Measurements from ENCODE around the gene SPATS2. TPM values are rescaled to one million over a fixed set of nuclear protein-coding genes. Genes with fewer than 3 reads are reported as not detected.
"Not testable (repeated sequence)": the region's sequence is repeated elsewhere in the genome, so short reads cannot be mapped to it uniquely, and the experiment has no call there.

The SPATS2 gene
- total RNA-seq, 2 experiments from 2014 or later = 9.7 to 12.9 TPM

- POLR2A ChIA-PET = no interaction called here
- no peaks in the 10 kb centered on the region for H3K36me3 Mint-ChIP-seq
Observed at GRCh38 chr12:49414364-49414763, 47.1 kb downstream of the SPATS2 start.

GRCh38 chr12:49415521-49415970 is 48.3 kb downstream of the SPATS2 start:
- Mint-ChIP-seq H3K36me3 (no peaks in the 10 kb centered on the region), H3K9me3 (no peaks in the 10 kb centered on the region), H3K27ac (no peak overlapping the region), H3K4me1 (ENCODE audit: low read depth) (no peaks in the 10 kb centered on the region), H3K27me3 (no peaks in the 10 kb centered on the region), H3K4me3 (no peak overlapping the region)
- intact Hi-C loops (cut with micrococcal nuclease) = no loop called here
- ChIA-PET CTCF (interaction anchor here (1.6 kb wide), 1 partner anchor 57 kb away, joined by 4 read pairs; no protein-coding TSS in a partner anchor), POLR2A (no interaction called here)
- DNase-seq = no peak

More at GRCh38 chr12:49414364-49414763, 47.1 kb downstream of the SPATS2 start:
- CTCF ChIA-PET = interaction anchor here (1.0 kb wide), 1 partner anchor 125 kb away, joined by 3 read pairs; no protein-coding TSS in a partner anchor
- H3K4me1 Mint-ChIP-seq (ENCODE audit: low read depth) = no peaks in the 10 kb centered on the region
- H3K9me3 Mint-ChIP-seq = no peaks in the 10 kb centered on the region
- no peak overlapping the region for H3K4me3 Mint-ChIP-seq
- H3K27me3 Mint-ChIP-seq = no peaks in the 10 kb centered on the region
- H3K27ac Mint-ChIP-seq = no peak overlapping the region
- intact Hi-C loops (cut with micrococcal nuclease) = no loop called here
- DNase-seq = no peak

GRCh38 chr12:49416892-49417291 is 49.6 kb downstream of the SPATS2 start:
- no peak overlapping the region for H3K27ac Mint-ChIP-seq
- H3K36me3 Mint-ChIP-seq = no peaks in the 10 kb centered on the region
- intact Hi-C loops (cut with micrococcal nuclease) = no loop called here
- POLR2A ChIA-PET = no interaction called here
- H3K4me1 Mint-ChIP-seq (ENCODE audit: low read depth) = peaks cover under 1% of the 10 kb centered on the region
- DNase-seq = no peak
- no peak overlapping the region for H3K4me3 Mint-ChIP-seq
- no peaks in the 10 kb centered on the region for H3K9me3 Mint-ChIP-seq
- no peaks in the 10 kb centered on the region for H3K27me3 Mint-ChIP-seq
- CTCF ChIA-PET = interaction anchor here (0.9 to 1.2 kb wide), 2 partner anchors 58 to 97 kb away, joined by 3 to 4 read pairs; no protein-coding TSS in a partner anchor

DNA sequence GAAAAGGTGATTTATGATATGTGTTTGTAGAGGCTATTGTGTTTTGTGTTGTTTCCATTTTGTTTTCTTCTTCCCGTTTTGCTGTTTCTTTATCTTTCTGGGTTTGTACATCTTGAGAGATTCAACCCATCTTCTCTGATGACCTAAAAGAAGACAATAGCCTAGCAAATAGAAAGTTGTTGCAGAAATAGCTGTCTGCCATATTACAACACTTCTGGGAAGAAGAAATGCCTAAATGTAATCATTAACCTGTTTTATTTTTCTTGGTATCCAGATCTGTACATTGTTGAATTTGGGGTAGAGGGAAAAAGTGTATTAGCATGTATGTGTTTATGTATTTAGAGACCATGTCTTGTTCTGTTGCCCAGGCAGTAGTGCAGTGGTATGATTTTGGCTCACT is 50.3 kb downstream of the SPATS2 start:
- H3K27ac Mint-ChIP-seq = no peak overlapping the region
- no peak overlapping the region for H3K4me3 Mint-ChIP-seq
- no peaks in the 10 kb centered on the region for H3K9me3 Mint-ChIP-seq
- CTCF ChIA-PET = interaction anchor here (0.9 to 1.2 kb wide), 2 partner anchors 59 to 97 kb away, joined by 3 to 4 read pairs; no protein-coding TSS in a partner anchor
- peaks cover 2% of the 10 kb centered on the region for H3K4me1 Mint-ChIP-seq (ENCODE audit: low read depth)
- DNase-seq = no peak
- intact Hi-C loops (cut with micrococcal nuclease) = no loop called here
- POLR2A ChIA-PET = no interaction called here
- no peaks in the 10 kb centered on the region for H3K36me3 Mint-ChIP-seq
- H3K27me3 Mint-ChIP-seq = no peaks in the 10 kb centered on the region

DNA sequence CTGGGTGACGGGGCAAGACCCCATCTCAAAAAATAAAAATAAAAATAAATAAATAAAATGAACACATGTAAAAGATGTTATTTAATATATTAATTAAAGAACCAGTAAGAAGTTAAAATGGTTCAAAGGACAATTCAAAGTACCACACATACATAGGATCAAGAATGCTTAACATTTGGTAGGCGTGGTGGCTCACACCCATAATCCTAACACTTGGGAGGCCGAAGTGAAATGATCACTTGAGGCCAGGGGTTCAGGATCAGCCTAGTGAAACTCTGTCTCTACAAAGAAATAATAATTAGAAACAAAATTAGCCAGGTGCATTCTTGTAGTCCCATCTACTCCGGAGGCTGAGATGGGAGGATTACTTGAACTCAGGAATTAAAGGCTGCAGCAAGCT is 53.3 kb downstream of the SPATS2 start:
- Mint-ChIP-seq H3K36me3 (no peaks in the 10 kb centered on the region), H3K4me3 (no peak overlapping the region), H3K27me3 (no peaks in the 10 kb centered on the region), H3K27ac (no peak overlapping the region), H3K4me1 (ENCODE audit: low read depth) (peaks cover 2% of the 10 kb centered on the region), H3K9me3 (no peaks in the 10 kb centered on the region)
- intact Hi-C loops (cut with micrococcal nuclease) = no loop called here
- ChIA-PET CTCF (no interaction called here), POLR2A (no interaction called here)
- DNase-seq = no peak

- POLR2A ChIA-PET = no interaction called here
- H3K9me3 Mint-ChIP-seq = no peaks in the 10 kb centered on the region
- peaks cover 3% of the 10 kb centered on the region for H3K36me3 Mint-ChIP-seq
- CTCF ChIA-PET = interaction anchor here (0.7 kb wide), 1 partner anchor 92 kb away, joined by 3 read pairs; no protein-coding TSS in a partner anchor
- DNase-seq = no peak
- H3K27me3 Mint-ChIP-seq = no peaks in the 10 kb centered on the region
- intact Hi-C loops (cut with micrococcal nuclease) = no loop called here
- peaks cover 2% of the 10 kb centered on the region for H3K4me1 Mint-ChIP-seq (ENCODE audit: low read depth)
- H3K27ac Mint-ChIP-seq = no peak overlapping the region
- H3K4me3 Mint-ChIP-seq = no peak overlapping the region
Observed at GRCh38 chr12:49422114-49422513, 54.9 kb downstream of the SPATS2 start.

GRCh38 chr12:49428793-49429192 is 61.5 kb downstream of the SPATS2 start:
- ChIA-PET CTCF (no interaction called here), POLR2A (no interaction called here)
- Mint-ChIP-seq H3K4me1 (ENCODE audit: low read depth) (no peaks in the 10 kb centered on the region), H3K36me3 (peaks cover 3% of the 10 kb centered on the region), H3K9me3 (no peaks in the 10 kb centered on the region), H3K4me3 (no peak overlapping the region), H3K27me3 (no peaks in the 10 kb centered on the region), H3K27ac (no peak overlapping the region)
- no peak for DNase-seq
- intact Hi-C loops (cut with micrococcal nuclease) = no loop called here

- Mint-ChIP-seq H3K27ac (no peak overlapping the region), H3K27me3 (no peaks in the 10 kb centered on the region), H3K4me3 (no peak overlapping the region), H3K36me3 (no peaks in the 10 kb centered on the region), H3K9me3 (no peaks in the 10 kb centered on the region), H3K4me1 (ENCODE audit: low read depth) (no peaks in the 10 kb centered on the region)
- DNase-seq = no peak
- POLR2A ChIA-PET = no interaction called here
- CTCF ChIA-PET = interaction anchor here (0.7 kb wide), 1 partner anchor 58 kb away, joined by 4 read pairs; no protein-coding TSS in a partner anchor
- intact Hi-C loops (cut with micrococcal nuclease) = no loop called here
Observed at GRCh38 chr12:49432616-49433015, 65.4 kb downstream of the SPATS2 start.

- H3K36me3 Mint-ChIP-seq; H3K4me3 Mint-ChIP-seq; POLR2A ChIA-PET; DNase-seq; H3K9me3 Mint-ChIP-seq; H3K4me1 Mint-ChIP-seq (ENCODE audit: low read depth); intact Hi-C loops (cut with micrococcal nuclease); H3K27me3 Mint-ChIP-seq; H3K27ac Mint-ChIP-seq: not testable (repeated sequence)
- CTCF ChIA-PET = interaction anchor here (0.6 kb wide), 1 partner anchor 76 kb away, joined by 3 read pairs; no protein-coding TSS in a partner anchor
Observed at GRCh38 chr12:49436799-49437198, 69.5 kb downstream of the SPATS2 start.

GRCh38 chr12:49439042-49439441 is 71.8 kb downstream of the SPATS2 start:
- Mint-ChIP-seq H3K36me3 (peaks cover 1% of the 10 kb centered on the region), H3K4me1 (ENCODE audit: low read depth) (no peaks in the 10 kb centered on the region), H3K27me3 (no peaks in the 10 kb centered on the region), H3K4me3 (no peak overlapping the region), H3K27ac (no peak overlapping the region), H3K9me3 (no peaks in the 10 kb centered on the region)
- ChIA-PET POLR2A (no interaction called here), CTCF (no interaction called here)
- DNase-seq = no peak
- intact Hi-C loops (cut with micrococcal nuclease) = no loop called here

DNA sequence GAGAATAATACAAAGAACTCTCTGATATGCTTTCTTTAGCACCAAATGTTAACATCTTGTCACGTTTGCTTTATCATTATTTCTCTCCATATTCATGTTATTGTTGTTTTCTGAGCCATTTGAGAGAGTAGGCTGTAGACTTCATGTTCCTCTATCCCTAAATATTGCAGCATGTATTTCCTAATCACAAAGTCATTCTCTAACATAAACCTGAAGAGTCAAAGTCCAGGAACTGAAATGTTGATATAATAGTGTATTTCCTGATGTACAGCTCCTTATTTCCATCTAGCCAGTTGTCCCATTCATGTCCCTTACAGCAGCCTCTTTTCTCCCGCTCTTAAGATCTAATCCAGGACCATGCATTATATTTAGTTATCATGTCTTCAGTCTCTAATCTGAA is 72.8 kb downstream of the SPATS2 start:
- CTCF ChIA-PET = no interaction called here
- Mint-ChIP-seq H3K27me3 (no peaks in the 10 kb centered on the region), H3K36me3 (peaks cover 1% of the 10 kb centered on the region), H3K4me1 (ENCODE audit: low read depth) (no peaks in the 10 kb centered on the region), H3K27ac (no peak overlapping the region), H3K4me3 (no peak overlapping the region), H3K9me3 (no peaks in the 10 kb centered on the region)
- no peak for DNase-seq
- POLR2A ChIA-PET = no interaction called here
- intact Hi-C loops (cut with micrococcal nuclease) = no loop called here

GRCh38 chr12:49442915-49443314 is 75.7 kb downstream of the SPATS2 start:
- Mint-ChIP-seq H3K36me3 (peaks cover 1% of the 10 kb centered on the region), H3K9me3 (no peaks in the 10 kb centered on the region), H3K27ac (no peak overlapping the region), H3K4me1 (ENCODE audit: low read depth) (no peaks in the 10 kb centered on the region), H3K4me3 (no peak overlapping the region), H3K27me3 (no peaks in the 10 kb centered on the region)
- intact Hi-C loops (cut with micrococcal nuclease) = no loop called here
- POLR2A ChIA-PET = interaction anchor here (0.6 kb wide), 1 partner anchor 233 kb away, joined by 3 read pairs; no protein-coding TSS in a partner anchor
- no peak for DNase-seq
- CTCF ChIA-PET = interaction anchor here (1.2 kb wide), 1 partner anchor 147 kb away, joined by 3 read pairs; no protein-coding TSS in a partner anchor

GRCh38 chr12:49446571-49446970 is 79.3 kb downstream of the SPATS2 start:
- intact Hi-C loops (cut with micrococcal nuclease) = no loop called here
- H3K27ac Mint-ChIP-seq = no peak overlapping the region
- H3K36me3 Mint-ChIP-seq = peaks cover 3% of the 10 kb centered on the region
- peaks cover 8% of the 10 kb centered on the region for H3K4me1 Mint-ChIP-seq (ENCODE audit: low read depth)
- H3K9me3 Mint-ChIP-seq = peaks cover 3% of the 10 kb centered on the region
- no peak for DNase-seq
- ChIA-PET POLR2A (no interaction called here), CTCF (no interaction called here)
- H3K4me3 Mint-ChIP-seq = no peak overlapping the region
- no peaks in the 10 kb centered on the region for H3K27me3 Mint-ChIP-seq
